Right lobe of liver (tissue), 4 donors: ENCODE data around the gene TNFAIP8L3.

Experiments
- POLR2A ChIP-seq: fragments of 450-650 bp; IDR thresholded peaks from one replicate; pipeline ENCODE4 v1.6.1; 2017; ENCODE audit warnings: antibody characterized with exemption, mild to moderate bottlenecking
- TF ChIP-seq, protein P1 (sequence below), 4 donors: fragments of 200-600 bp in 3 of 4; fragments of 450-650 bp in 1 of 4; IDR thresholded peaks; one replicate each; pipeline versions ENCODE4 v1.5.1 to v1.8.0; 2016 to 2022; ENCODE audit warnings: antibody characterized with exemption in 4 of 4, mild to moderate bottlenecking in 2 of 4
- donor health status: DM: no; HTN: no; CAD: no.
- donor health status: DM: no; HTN: no; CAD: no.
- donor health status: DM: no; HTN: yes; CAD: no.

DNA sequence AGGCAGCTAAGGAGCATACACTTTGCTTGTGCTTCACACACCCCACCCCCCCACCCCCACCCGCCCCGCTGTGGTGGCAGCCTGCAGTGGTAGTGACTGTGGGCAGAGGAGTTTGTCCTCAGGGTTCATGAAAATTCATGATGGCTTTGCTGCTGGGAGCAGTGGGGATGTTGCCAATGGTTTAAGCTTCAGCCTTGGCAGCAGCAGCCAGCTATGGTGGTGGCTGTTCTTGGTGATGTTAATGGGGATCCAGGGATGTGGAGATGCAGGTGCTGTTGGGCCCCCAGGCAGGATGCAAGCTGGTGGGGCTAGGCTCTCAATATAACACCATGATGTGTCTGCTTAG is 55.8 kb downstream of the TNFAIP8L3 start:
- TF ChIP-seq, protein P1, sequence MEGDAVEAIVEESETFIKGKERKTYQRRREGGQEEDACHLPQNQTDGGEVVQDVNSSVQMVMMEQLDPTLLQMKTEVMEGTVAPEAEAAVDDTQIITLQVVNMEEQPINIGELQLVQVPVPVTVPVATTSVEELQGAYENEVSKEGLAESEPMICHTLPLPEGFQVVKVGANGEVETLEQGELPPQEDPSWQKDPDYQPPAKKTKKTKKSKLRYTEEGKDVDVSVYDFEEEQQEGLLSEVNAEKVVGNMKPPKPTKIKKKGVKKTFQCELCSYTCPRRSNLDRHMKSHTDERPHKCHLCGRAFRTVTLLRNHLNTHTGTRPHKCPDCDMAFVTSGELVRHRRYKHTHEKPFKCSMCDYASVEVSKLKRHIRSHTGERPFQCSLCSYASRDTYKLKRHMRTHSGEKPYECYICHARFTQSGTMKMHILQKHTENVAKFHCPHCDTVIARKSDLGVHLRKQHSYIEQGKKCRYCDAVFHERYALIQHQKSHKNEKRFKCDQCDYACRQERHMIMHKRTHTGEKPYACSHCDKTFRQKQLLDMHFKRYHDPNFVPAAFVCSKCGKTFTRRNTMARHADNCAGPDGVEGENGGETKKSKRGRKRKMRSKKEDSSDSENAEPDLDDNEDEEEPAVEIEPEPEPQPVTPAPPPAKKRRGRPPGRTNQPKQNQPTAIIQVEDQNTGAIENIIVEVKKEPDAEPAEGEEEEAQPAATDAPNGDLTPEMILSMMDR (IDR thresholded peaks at IDR 0.05) = no peak
- TF ChIP-seq POLR2A = no peak
